ENCODE measurements around the gene SLIT3. TPM values are rescaled to one million over a fixed set of nuclear protein-coding genes. Genes with fewer than 3 reads are reported as not detected.
"Not testable (repeated sequence)": the region's sequence is repeated elsewhere in the genome, so short reads cannot be mapped to it uniquely, and the experiment has no call there.

SLIT3 gene
- total RNA-seq, 2 experiments from 2014 or later: not detected

DNA sequence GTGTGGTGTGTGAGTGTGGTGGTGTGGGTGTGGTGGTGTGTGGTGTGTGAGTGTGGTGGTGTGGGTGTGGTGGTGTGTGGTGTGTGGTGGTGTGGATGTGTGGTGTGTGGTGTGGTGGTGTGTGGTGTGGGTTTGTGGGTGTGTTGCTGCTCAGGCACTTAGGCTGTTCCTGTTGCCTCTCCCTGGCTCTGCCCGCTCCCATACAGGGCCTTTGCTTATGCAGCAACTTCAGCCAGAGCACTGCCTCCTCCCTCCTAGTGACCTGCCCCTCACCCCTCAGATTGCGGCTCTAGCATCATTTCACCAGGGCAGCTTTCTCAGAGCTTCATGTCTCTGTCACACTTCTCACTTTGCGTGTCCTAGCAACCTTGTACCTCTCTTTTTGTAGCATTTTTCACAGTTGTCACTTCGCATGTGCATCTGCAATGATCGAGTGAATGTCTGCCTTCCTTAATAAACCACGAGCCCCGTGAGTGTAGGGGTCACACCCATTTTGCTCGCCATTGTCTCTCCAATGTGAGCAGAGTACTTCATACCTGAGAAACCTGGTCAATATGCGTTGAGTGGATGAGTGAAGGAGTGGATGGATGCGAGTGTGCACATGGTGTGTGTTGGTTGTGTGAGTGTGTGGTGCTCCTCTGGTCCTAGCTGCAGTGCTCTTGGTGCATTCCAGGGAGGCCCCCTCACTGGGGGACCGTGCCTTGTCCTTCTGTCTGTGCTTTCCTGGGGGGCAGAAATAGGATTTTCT, 553.9 kb downstream of the SLIT3 start:
- no peak overlapping the region for H3K4me3 ChIP-seq (ENCODE audit: low read length)
- TF ChIP-seq, protein P1, sequence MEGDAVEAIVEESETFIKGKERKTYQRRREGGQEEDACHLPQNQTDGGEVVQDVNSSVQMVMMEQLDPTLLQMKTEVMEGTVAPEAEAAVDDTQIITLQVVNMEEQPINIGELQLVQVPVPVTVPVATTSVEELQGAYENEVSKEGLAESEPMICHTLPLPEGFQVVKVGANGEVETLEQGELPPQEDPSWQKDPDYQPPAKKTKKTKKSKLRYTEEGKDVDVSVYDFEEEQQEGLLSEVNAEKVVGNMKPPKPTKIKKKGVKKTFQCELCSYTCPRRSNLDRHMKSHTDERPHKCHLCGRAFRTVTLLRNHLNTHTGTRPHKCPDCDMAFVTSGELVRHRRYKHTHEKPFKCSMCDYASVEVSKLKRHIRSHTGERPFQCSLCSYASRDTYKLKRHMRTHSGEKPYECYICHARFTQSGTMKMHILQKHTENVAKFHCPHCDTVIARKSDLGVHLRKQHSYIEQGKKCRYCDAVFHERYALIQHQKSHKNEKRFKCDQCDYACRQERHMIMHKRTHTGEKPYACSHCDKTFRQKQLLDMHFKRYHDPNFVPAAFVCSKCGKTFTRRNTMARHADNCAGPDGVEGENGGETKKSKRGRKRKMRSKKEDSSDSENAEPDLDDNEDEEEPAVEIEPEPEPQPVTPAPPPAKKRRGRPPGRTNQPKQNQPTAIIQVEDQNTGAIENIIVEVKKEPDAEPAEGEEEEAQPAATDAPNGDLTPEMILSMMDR (IDR thresholded peaks at IDR 0.05): no peak
- Mint-ChIP-seq H3K27ac (no peak overlapping the region), H3K27me3 (no peaks in the 10 kb centered on the region), H3K9me3 (no peaks in the 10 kb centered on the region), H3K4me1 (ENCODE audit: low read depth) (no peaks in the 10 kb centered on the region), H3K36me3 (ENCODE audit: low read depth) (no peaks in the 10 kb centered on the region), H3K4me3 (no peak overlapping the region)
- ChIA-PET CTCF (no interaction called here), POLR2A (no interaction called here)
- no peaks in the 10 kb centered on the region for H3K27me3 ChIP-seq (ENCODE audit: control insufficient read depth in 1 of 2, insufficient read depth in 2 of 2, low read length in 2 of 2)
- DNase-seq (no peak), ATAC-seq (ENCODE audit: poor library complexity) (no peak)
- H3K27ac ChIP-seq (ENCODE audit: low read depth in 1 of 2, low read length in 2 of 2): no peak overlapping the region
- H3K36me3 ChIP-seq (ENCODE audit: insufficient read depth, low read length): no peaks in the 10 kb centered on the region
- H3K4me1 ChIP-seq (ENCODE audit: insufficient read depth, low read length): no peaks in the 10 kb centered on the region
- intact Hi-C loops (cut with DNase I, micrococcal nuclease): no loop called here
- H3K9me3 ChIP-seq (ENCODE audit: control insufficient read depth in 1 of 2, insufficient read depth in 1 of 2, low read length in 2 of 2): peaks cover 0 to 21% of the 10 kb centered on the region in 2 experiments

DNA sequence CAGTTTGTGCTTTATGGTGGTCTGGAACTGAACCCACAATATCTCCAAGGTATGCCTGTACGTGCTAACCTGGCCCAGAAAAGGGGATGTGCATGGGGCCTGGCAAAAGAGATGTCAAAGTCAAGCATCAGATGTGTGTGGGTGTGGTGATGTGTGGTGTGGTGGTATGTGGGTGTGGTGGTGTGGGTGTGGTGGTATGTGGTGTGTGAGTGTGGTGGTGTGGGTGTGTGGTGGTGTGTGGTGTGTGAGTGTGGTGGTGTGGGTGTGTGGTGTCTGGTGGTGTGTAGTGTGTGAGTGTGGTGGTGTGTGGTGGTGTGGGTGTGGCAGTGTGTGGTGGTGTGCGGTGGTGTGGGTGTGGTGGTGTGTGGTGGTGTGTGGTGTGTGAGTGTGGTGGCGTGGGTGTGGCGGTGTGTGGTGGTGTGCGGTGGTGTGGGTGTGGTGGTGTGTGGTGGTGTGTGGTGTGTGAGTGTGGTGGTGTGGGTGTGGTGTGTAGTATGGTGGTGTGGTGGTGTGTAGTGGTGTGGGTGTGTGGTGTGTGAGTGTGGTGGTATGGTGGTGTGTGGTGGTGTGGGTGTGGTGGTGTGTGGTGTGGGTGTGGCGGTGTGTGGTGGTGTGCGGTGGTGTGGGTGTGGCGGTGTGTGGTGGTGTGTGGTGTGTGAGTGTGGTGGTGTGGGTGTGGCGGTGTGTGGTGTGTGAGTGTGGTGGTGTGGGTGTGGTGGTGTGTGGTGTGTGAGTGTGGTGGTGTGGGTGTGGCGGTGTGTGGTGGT, 554.6 kb downstream of the SLIT3 start:
- H3K27me3 ChIP-seq (ENCODE audit: control insufficient read depth in 1 of 2, insufficient read depth in 2 of 2, low read length in 2 of 2); DNase-seq; POLR2A ChIA-PET; H3K4me3 Mint-ChIP-seq; intact Hi-C loops (cut with DNase I, micrococcal nuclease); CTCF ChIA-PET; H3K4me3 ChIP-seq (ENCODE audit: low read length); H3K36me3 ChIP-seq (ENCODE audit: insufficient read depth, low read length); H3K36me3 Mint-ChIP-seq (ENCODE audit: low read depth); H3K4me1 Mint-ChIP-seq (ENCODE audit: low read depth); H3K9me3 Mint-ChIP-seq; H3K27ac ChIP-seq (ENCODE audit: low read depth in 1 of 2, low read length in 2 of 2); H3K27ac Mint-ChIP-seq; H3K4me1 ChIP-seq (ENCODE audit: insufficient read depth, low read length); H3K27me3 Mint-ChIP-seq; ATAC-seq (ENCODE audit: poor library complexity): not testable (repeated sequence)
- H3K9me3 ChIP-seq (ENCODE audit: control insufficient read depth in 1 of 2, insufficient read depth in 1 of 2, low read length in 2 of 2): peaks cover 0 to 21% of the 10 kb centered on the region in 2 experiments

DNA sequence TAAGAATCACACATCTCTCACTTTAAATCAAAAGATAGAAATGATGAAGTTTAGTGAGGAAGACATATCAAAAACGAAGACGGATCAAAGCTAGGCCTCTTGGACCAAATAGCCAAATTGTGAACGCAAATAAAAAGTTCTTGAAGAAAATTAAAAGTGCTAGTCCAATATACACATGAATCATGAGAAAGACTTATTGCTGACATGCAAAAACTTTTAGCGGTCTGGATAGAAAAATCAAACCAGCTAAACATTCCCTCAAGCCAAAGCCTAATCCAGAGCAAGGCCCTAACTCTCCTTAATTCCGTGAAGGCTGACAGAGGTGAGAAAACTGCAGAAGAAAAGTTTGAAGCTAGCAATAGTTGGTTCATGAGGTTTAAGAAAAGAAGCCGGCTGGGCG, 557.3 kb downstream of the SLIT3 start:
- ChIA-PET POLR2A (no interaction called here), CTCF (no interaction called here)
- DNase-seq: no peak
- H3K36me3 ChIP-seq (ENCODE audit: insufficient read depth, low read length): no peaks in the 10 kb centered on the region
- Mint-ChIP-seq H3K9me3 (no peaks in the 10 kb centered on the region), H3K36me3 (ENCODE audit: low read depth) (no peaks in the 10 kb centered on the region), H3K4me3 (no peak overlapping the region), H3K4me1 (ENCODE audit: low read depth) (no peaks in the 10 kb centered on the region), H3K27me3 (no peaks in the 10 kb centered on the region), H3K27ac (no peak overlapping the region)
- no peak overlapping the region for H3K27ac ChIP-seq (ENCODE audit: low read depth in 1 of 2, low read length in 2 of 2)
- TF ChIP-seq, protein P1 (IDR thresholded peaks at IDR 0.05): no peak
- peaks cover 0 to 16% of the 10 kb centered on the region in 2 experiments for H3K9me3 ChIP-seq (ENCODE audit: control insufficient read depth in 1 of 2, insufficient read depth in 1 of 2, low read length in 2 of 2)
- intact Hi-C loops (cut with DNase I, micrococcal nuclease): no loop called here
- no peak overlapping the region for H3K4me3 ChIP-seq (ENCODE audit: low read length)
- no peaks in the 10 kb centered on the region for H3K27me3 ChIP-seq (ENCODE audit: control insufficient read depth in 1 of 2, insufficient read depth in 2 of 2, low read length in 2 of 2)
- no peak for ATAC-seq (ENCODE audit: poor library complexity)
- no peaks in the 10 kb centered on the region for H3K4me1 ChIP-seq (ENCODE audit: insufficient read depth, low read length)

DNA sequence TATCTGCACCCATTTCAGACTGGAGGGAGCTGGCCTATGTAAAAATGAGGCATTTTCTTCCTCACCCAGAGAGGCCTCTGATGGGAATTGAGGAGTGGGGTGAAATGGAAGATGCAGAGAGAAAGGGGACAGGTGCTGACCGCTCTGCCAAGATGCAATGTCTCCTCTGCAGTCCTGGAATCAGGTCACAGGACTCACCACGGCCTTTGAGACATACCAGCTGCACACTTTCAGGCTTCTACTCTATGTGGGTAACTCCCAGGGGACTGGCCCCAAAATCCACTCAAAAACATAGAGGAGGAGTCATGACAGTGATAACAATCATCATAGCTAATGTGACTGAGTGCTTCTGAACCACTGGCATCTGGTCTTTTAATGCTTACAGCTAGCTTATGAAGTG, 558.6 kb downstream of the SLIT3 start:
- ATAC-seq (ENCODE audit: poor library complexity); H3K4me3 ChIP-seq (ENCODE audit: low read length); CTCF ChIA-PET; H3K36me3 ChIP-seq (ENCODE audit: insufficient read depth, low read length); H3K27me3 ChIP-seq (ENCODE audit: control insufficient read depth in 1 of 2, insufficient read depth in 2 of 2, low read length in 2 of 2); H3K27ac Mint-ChIP-seq; POLR2A ChIA-PET; DNase-seq; intact Hi-C loops (cut with DNase I, micrococcal nuclease); H3K9me3 Mint-ChIP-seq; H3K4me3 Mint-ChIP-seq; H3K27me3 Mint-ChIP-seq; H3K4me1 Mint-ChIP-seq (ENCODE audit: low read depth); H3K36me3 Mint-ChIP-seq (ENCODE audit: low read depth); H3K27ac ChIP-seq (ENCODE audit: low read depth in 1 of 2, low read length in 2 of 2); H3K4me1 ChIP-seq (ENCODE audit: insufficient read depth, low read length): not testable (repeated sequence)
- H3K9me3 ChIP-seq (ENCODE audit: control insufficient read depth in 1 of 2, insufficient read depth in 1 of 2, low read length in 2 of 2): peaks cover 0 to 11% of the 10 kb centered on the region in 2 experiments
